Spinal cord (tissue), 10 donors: Measurements from ENCODE around the gene RPL10. TPM values are rescaled to one million over a fixed set of nuclear protein-coding genes. Genes with fewer than 3 reads are reported as not detected.
"Not testable (repeated sequence)": the region's sequence is repeated elsewhere in the genome, so short reads cannot be mapped to it uniquely, and the experiment has no call there.

Source experiments
- DNase-seq, 6 donors: peaks; one replicate each; pipeline versions ENCODE4 v3.0.0 to v3.0.0-alpha.2; 2013 to 2015; ENCODE audit warnings: low spot score in 6 of 6, low read depth in 4 of 6
- H3K27ac ChIP-seq: one replicate; pipeline ENCODE4 v1.5.1; 2013; ENCODE audit warnings: low read depth, low read length, control low read depth
- H3K27me3 ChIP-seq: one replicate; pipeline ENCODE4 v1.6.1; 2013; ENCODE audit warnings: low read length; ENCODE audit not compliant: control insufficient read depth, insufficient read depth
- H3K36me3 ChIP-seq: one replicate; pipeline ENCODE4 v1.6.1; 2013; ENCODE audit warnings: low read length; ENCODE audit not compliant: control insufficient read depth, insufficient read depth
- H3K4me1 ChIP-seq: one replicate; pipeline ENCODE4 v1.6.1; 2013; ENCODE audit warnings: low read length; ENCODE audit not compliant: control insufficient read depth, insufficient read depth
- H3K4me3 ChIP-seq: one replicate; pipeline ENCODE4 v1.5.1; 2013; ENCODE audit warnings: low read depth, low read length, control low read depth
- H3K9me3 ChIP-seq: one replicate; pipeline ENCODE4 v1.6.1; 2013; ENCODE audit warnings: low read length; ENCODE audit not compliant: control insufficient read depth, insufficient read depth
- WGBS: methylation state at CpG from one replicate; pipeline ENCODE4 v1.1.5; 2013; ENCODE audit warnings: missing lambda C conversion rate; ENCODE audit not compliant: insufficient coverage; 5-methylcytosine and 5-hydroxymethylcytosine counted together
- polyA plus RNA-seq, 2 donors: library from polyadenylated mRNA; unstranded; fragments of 120-200 nt; gene quantifications; one replicate each; pipeline ENCODE4 v1.2.1, GENCODE V29; 2013; ENCODE audit not compliant: insufficient read length in 2 of 2
- total RNA-seq, 2 donors: library from RNA; depleted of rRNA in 1 of 2; stranded (reverse); fragments of 120-200 nt in 1 of 2; fragments of >200 nt in 1 of 2; gene quantifications; one replicate each; pipeline versions ENCODE4 v1.2.3 to v1.2.4, GENCODE V29; 2013 to 2014
- donor health status: healthy.

RPL10 gene
- total and polyA plus RNA-seq, 4 donors, result 1,775 to 3,365 (median 2,025) TPM

DNA sequence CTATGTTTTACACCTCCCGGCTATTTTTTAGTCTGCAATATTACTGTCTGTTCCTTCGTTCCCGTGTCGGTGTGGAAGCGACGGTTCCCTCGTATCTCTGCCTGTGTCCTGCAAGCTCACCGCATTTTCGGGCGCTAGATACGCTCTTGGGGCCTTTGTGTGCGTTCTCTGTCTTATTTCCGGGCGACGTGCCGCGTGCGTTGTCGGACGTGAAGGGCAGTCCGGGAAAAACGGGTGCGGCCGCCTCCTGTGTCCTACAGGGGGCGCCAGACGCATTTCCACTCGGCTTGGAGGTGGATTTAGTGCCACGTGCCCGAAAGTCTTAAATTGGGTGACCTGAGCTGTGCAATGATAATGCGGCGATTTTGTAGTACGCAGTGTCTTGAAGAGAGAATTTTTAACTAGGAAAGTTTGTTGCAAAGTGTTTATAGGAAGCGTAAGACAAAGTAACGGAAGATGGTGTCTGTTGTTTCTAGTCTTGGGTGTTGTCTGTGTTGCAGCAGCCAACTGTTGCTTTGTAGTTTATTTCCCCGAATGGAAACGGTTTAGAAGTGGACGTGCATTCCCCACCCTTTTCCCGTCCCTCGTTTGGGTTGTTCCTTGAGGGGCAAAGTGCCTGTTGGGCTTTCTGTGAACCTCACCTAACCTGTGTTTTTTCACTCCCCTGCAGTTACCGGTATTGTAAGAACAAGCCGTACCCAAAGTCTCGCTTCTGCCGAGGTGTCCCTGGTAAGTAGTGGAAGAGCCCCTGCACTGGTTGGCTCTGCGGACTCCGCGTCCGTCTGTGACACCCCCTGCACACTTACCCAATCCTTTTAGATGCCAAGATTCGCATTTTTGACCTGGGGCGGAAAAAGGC is 720 bp downstream of the RPL10 start:
- H3K4me3 ChIP-seq, result peak overlapping the region; percentile 96
- H3K9me3 ChIP-seq, result no peaks in the 10 kb centered on the region
- H3K36me3 ChIP-seq, result peaks cover 26% of the 10 kb centered on the region
- WGBS, result 24% methylated on average over 36 of the region's 49 CpGs
- peak in 3 of 6 donors; percentile 66 to 93 (median 92) for DNase-seq
- H3K4me1 ChIP-seq, result peaks cover 24% of the 10 kb centered on the region
- peak overlapping the region; percentile 98 for H3K27ac ChIP-seq
- H3K27me3 ChIP-seq, result no peaks in the 10 kb centered on the region

DNA sequence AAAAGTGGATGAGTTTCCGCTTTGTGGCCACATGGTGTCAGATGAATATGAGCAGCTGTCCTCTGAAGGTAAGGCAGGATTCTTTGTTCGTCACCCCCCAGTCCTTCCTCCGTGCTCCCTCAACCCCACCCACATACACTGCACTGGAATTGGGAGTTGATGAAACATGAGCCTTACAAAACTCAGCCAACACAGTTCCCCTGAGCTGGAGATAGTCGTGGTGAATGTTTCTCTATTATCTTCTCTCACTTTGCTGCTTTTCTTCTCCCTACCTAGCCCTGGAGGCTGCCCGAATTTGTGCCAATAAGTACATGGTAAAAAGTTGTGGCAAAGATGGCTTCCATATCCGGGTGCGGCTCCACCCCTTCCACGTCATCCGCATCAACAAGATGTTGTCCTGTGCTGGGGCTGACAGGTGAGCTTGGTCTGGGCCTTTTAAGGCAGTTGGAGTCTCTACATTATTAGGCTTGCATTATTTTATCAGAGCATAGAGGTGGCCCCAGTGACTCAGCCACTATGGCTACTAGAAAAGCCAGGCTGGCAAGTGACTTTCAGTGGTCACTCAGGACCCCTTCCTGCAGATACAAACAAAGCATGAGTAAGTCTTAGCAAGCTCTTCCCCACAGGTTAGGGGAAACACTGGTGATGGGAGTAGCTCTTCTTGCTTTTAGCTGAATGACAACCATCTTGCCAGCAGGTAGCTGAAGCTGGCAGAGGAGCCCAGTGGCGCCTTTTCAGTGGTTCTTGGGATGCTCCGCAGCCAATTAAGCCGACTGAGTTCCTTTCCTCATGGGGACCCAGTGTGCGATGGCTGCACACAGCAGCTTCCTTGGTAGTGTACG is 1.6 kb downstream of the RPL10 start:
- Histone ChIP-seq H3K36me3 (peaks cover 26% of the 10 kb centered on the region), H3K4me1 (peaks cover 24% of the 10 kb centered on the region), H3K27me3 (no peaks in the 10 kb centered on the region), H3K27ac (peak overlapping the region; percentile 47), H3K9me3 (no peaks in the 10 kb centered on the region), H3K4me3 (peak overlapping the region; percentile 96)
- 53% methylated on average over 3 of the region's 14 CpGs for WGBS
- no peak for DNase-seq

DNA sequence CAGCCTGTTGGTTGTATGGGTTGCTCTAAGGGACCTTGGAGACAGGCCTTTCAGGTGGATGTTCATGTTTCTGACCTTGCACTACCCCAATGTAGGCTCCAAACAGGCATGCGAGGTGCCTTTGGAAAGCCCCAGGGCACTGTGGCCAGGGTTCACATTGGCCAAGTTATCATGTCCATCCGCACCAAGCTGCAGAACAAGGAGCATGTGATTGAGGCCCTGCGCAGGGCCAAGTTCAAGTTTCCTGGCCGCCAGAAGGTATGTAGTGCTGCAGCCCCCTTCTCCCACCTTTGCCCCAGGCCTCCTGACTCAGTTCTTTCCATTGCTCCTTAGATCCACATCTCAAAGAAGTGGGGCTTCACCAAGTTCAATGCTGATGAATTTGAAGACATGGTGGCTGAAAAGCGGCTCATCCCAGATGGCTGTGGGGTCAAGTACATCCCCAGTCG is 2.2 kb downstream of the RPL10 start:
- Histone ChIP-seq H3K36me3 (peaks cover 26% of the 10 kb centered on the region), H3K4me1 (peaks cover 24% of the 10 kb centered on the region)
- WGBS, result 81% methylated on average over 3 of the region's 6 CpGs
- not testable (repeated sequence) for H3K9me3 ChIP-seq, H3K27ac ChIP-seq, H3K4me3 ChIP-seq, DNase-seq, H3K27me3 ChIP-seq

DNA sequence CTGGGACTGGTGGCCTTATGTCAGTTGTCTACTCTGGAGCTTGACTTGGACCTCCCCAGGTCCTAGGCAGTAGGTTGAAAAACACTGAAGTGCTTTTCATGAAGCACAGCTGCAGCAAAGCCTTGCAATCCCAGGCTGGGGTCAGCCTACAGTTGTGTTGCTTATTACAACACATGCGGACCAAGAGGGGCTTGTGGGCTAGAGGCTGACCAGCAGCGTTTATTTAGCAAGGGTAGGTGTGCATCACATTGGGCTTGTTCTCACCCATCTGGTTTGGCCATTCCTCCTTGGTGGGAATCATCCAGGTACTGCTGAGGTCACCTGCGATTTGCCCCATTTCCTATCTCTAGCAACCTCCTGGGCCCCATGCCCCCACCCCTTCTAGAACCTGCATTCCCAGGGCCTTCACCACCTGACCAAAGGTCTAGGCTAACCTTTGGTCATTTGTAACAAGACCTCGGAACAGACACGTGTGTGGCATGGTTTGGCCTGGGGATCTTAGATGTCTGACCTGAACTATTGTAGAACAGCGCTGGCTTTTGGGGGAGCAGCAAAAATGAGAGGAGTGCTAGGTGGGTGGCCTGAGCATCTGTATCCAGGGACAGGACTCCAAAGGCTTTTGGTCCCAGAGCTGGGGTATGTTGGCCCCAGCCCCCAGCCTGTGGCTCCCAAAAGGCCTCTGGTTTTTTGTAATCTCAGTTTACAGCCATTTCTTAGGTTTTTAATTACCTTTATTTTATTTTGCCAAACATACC is 3.0 kb downstream of the RPL10 start:
- H3K36me3 ChIP-seq, result peaks cover 26% of the 10 kb centered on the region
- no peak overlapping the region for H3K27ac ChIP-seq
- H3K4me3 ChIP-seq, result no peak overlapping the region
- peaks cover 24% of the 10 kb centered on the region for H3K4me1 ChIP-seq
- H3K9me3 ChIP-seq, result no peaks in the 10 kb centered on the region
- WGBS, result 75% methylated on average over 6 of the region's 6 CpGs
- H3K27me3 ChIP-seq, result no peaks in the 10 kb centered on the region
- no peak for DNase-seq

DNA sequence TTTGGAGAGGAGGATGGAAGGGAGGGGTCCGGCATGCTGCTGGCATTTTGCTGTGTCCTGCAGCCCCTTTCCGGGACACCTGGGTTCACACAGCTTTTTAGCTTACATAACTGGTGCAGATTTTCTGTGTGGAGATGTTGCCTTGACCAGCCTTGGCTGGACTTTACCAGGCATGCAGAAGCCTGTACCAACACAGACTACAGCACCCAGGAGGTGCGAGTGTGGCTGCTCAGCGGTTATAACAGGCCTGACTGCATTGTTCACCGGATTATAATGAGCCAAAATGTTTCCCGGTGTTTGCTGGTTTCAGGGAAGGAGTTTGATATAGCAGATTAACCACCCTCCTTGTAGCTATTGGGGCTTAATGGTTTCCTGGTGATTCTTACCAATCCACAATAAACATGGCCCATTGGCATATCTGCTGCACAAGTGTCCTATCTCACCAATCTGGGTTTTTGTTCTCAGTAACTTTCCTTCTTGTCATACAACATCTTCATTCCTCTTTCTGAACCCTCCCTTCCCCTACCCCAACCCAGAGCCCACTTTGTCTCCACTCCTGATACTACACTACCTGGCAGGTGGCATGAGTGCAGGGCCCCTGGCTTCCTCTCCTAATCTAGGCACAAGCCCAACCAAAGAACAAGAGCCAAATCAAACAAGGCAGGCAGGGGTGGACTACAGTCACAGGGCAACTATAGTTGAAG is 3.9 kb downstream of the RPL10 start:
- H3K27ac ChIP-seq, result no peak overlapping the region
- H3K4me3 ChIP-seq, result no peak overlapping the region
- no peak for DNase-seq
- WGBS, result 50% methylated on average over 1 of the region's 6 CpGs
- H3K4me1 ChIP-seq, result peaks cover 21% of the 10 kb centered on the region
- peaks cover 26% of the 10 kb centered on the region for H3K36me3 ChIP-seq
- no peaks in the 10 kb centered on the region for H3K27me3 ChIP-seq
- no peaks in the 10 kb centered on the region for H3K9me3 ChIP-seq

GRCh38 chrX:154402622-154403127 is 4.5 kb downstream of the RPL10 start:
- Histone ChIP-seq H3K27me3 (no peaks in the 10 kb centered on the region), H3K4me1 (peaks cover 15% of the 10 kb centered on the region), H3K36me3 (peaks cover 26% of the 10 kb centered on the region), H3K27ac (no peak overlapping the region), H3K9me3 (no peaks in the 10 kb centered on the region), H3K4me3 (no peak overlapping the region)
- no peak for DNase-seq
- WGBS, result 81% methylated on average over 14 of the region's 19 CpGs

GRCh38 chrX:154403192-154403591 is 5.0 kb downstream of the RPL10 start:
- H3K27me3 ChIP-seq, result no peaks in the 10 kb centered on the region
- H3K4me1 ChIP-seq, result peaks cover 14% of the 10 kb centered on the region
- no peak overlapping the region for H3K4me3 ChIP-seq
- no peaks in the 10 kb centered on the region for H3K9me3 ChIP-seq
- DNase-seq, result no peak
- WGBS, result 84% methylated on average over 9 of the region's 10 CpGs
- peaks cover 26% of the 10 kb centered on the region for H3K36me3 ChIP-seq
- no peak overlapping the region for H3K27ac ChIP-seq

GRCh38 chrX:154403858-154404257 is 5.7 kb downstream of the RPL10 start:
- peaks cover 14% of the 10 kb centered on the region for H3K4me1 ChIP-seq
- H3K27ac ChIP-seq, result no peak overlapping the region
- WGBS, result no CpG with 5 or more reads among the region's 4 CpGs
- peaks cover 26% of the 10 kb centered on the region for H3K36me3 ChIP-seq
- no peak overlapping the region for H3K4me3 ChIP-seq
- no peak for DNase-seq
- H3K9me3 ChIP-seq, result no peaks in the 10 kb centered on the region
- H3K27me3 ChIP-seq, result no peaks in the 10 kb centered on the region
